Endodermal cell (in vitro differentiated cells): ENCODE results near the gene CCP110. TPM values are rescaled to one million over a fixed set of nuclear protein-coding genes. Genes with fewer than 3 reads are reported as not detected.

Source experiments
- DNase-seq: peaks from one replicate; pipeline ENCODE4 v3.0.0-alpha.2; 2017
- H3K27ac ChIP-seq: 2 replicates; pipeline ENCODE4 v1.5.1; 2013; ENCODE audit warnings: mild to moderate bottlenecking, low read depth, low read length, moderate library complexity
- H3K27me3 ChIP-seq: 2 replicates; pipeline ENCODE4 v1.6.1; 2013; ENCODE audit warnings: mild to moderate bottlenecking, low read length, moderate library complexity; ENCODE audit not compliant: insufficient read depth, control insufficient read depth, poor library complexity, severe bottlenecking
- H3K36me3 ChIP-seq: 2 replicates; pipeline ENCODE4 v1.7.0; 2013; ENCODE audit warnings: mild to moderate bottlenecking, low read length, moderate library complexity; ENCODE audit not compliant: control insufficient read depth, insufficient read depth
- H3K4me1 ChIP-seq: one replicate; pipeline ENCODE4 v1.7.0; 2013; ENCODE audit warnings: low read length; ENCODE audit not compliant: control insufficient read depth, insufficient read depth
- H3K4me3 ChIP-seq: 2 replicates; pipeline ENCODE4 v1.5.1; 2013; ENCODE audit warnings: mild to moderate bottlenecking, low read length, moderate library complexity
- H3K9ac ChIP-seq: 2 replicates; pipeline ENCODE4 v1.6.1; 2013; ENCODE audit warnings: mild to moderate bottlenecking, low read length, moderate library complexity; ENCODE audit not compliant: poor library complexity, severe bottlenecking; ENCODE audit errors: extremely low read depth
- H3K9me3 ChIP-seq: 2 replicates; pipeline ENCODE4 v1.6.1; 2013; ENCODE audit warnings: mild to moderate bottlenecking, low read length, moderate library complexity; ENCODE audit not compliant: control insufficient read depth
- H3K27ac Mint-ChIP-seq: 2 replicates; pipeline ENCODE4 v1.8.0; 2020; ENCODE audit warnings: mixed read lengths
- H3K27me3 Mint-ChIP-seq: 2 replicates; pipeline ENCODE4 v1.8.0; 2021; ENCODE audit warnings: mild to moderate bottlenecking, mixed read lengths; ENCODE audit not compliant: insufficient read depth
- H3K36me3 Mint-ChIP-seq: 2 replicates; pipeline ENCODE4 v1.8.0; 2020; ENCODE audit warnings: low read depth, mixed read lengths
- H3K4me1 Mint-ChIP-seq: 2 replicates; pipeline ENCODE4 v1.8.0; 2020; ENCODE audit warnings: mixed read lengths
- H3K4me3 Mint-ChIP-seq: 2 replicates; pipeline ENCODE4 v1.8.0; 2020; ENCODE audit warnings: mild to moderate bottlenecking, moderate library complexity, mixed read lengths
- H3K9me3 Mint-ChIP-seq: 2 replicates; pipeline ENCODE4 v1.8.0; 2020; ENCODE audit warnings: mild to moderate bottlenecking, mixed read lengths
- CTCF ChIP-seq: fragments of 200-600 bp; sonication (generic); conservative IDR thresholded peaks from 2 replicates; pipeline ENCODE4 v1.5.0; 2021; ENCODE audit warnings: antibody characterized with exemption, mild to moderate bottlenecking
- WGBS, 2 experiments: methylation state at CpG; one replicate each; pipeline versions ENCODE4 v1.1.5 to v1.1.7; 2013; ENCODE audit warnings: missing lambda C conversion rate in 2 of 2, mixed read lengths in 1 of 2; ENCODE audit not compliant: insufficient coverage in 1 of 2, insufficient read length in 1 of 2; 5-methylcytosine and 5-hydroxymethylcytosine counted together
- total RNA-seq, 2 donors: library from RNA; stranded (reverse); fragmentation: NEBNext Ultra II Directional in 1 of 2; extraction: Animal tissue kit (Norgen Biotek cat#: 25700) in 1 of 2; gene quantifications; 2 replicates in 1 of 2; 3 replicates in 1 of 2; pipeline ENCODE4 v1.2.1, GENCODE V29; 2021

The CCP110 gene
- total RNA-seq, 2 donors from 2014 or later, result 16.5 to 24.0 TPM

GRCh38 chr16:19599968-19600716 lies 76.4 kb downstream of the CCP110 start:
- Histone ChIP-seq H3K4me3 (no peak overlapping the region), H3K36me3 (peaks cover 42% of the 10 kb centered on the region), H3K27me3 (no peaks in the 10 kb centered on the region), H3K9me3 (no peaks in the 10 kb centered on the region), H3K4me1 (no peaks in the 10 kb centered on the region), H3K9ac (no peak overlapping the region), H3K27ac (no peak overlapping the region)
- H3K4me1 Mint-ChIP-seq, result peaks cover 6% of the 10 kb centered on the region
- peaks cover 46% of the 10 kb centered on the region for H3K36me3 Mint-ChIP-seq
- no peak for DNase-seq
- no peak overlapping the region for H3K4me3 Mint-ChIP-seq
- no peaks in the 10 kb centered on the region for H3K27me3 Mint-ChIP-seq
- TF ChIP-seq CTCF, result no peak
- no peaks in the 10 kb centered on the region for H3K9me3 Mint-ChIP-seq
- H3K27ac Mint-ChIP-seq, result peak overlapping the region; percentile 39
- 89 to 91% methylated on average over 3 to 5 of the region's 5 CpGs for WGBS, 2 experiments

- H3K27ac Mint-ChIP-seq, result peak overlapping the region; percentile 82
- H3K27me3 ChIP-seq, result no peaks in the 10 kb centered on the region
- H3K4me1 ChIP-seq, result no peaks in the 10 kb centered on the region
- H3K36me3 Mint-ChIP-seq, result peaks cover 46% of the 10 kb centered on the region
- no peaks in the 10 kb centered on the region for H3K27me3 Mint-ChIP-seq
- no peak overlapping the region for H3K4me3 Mint-ChIP-seq
- DNase-seq, result peak; percentile 78
- peaks cover 10% of the 10 kb centered on the region for H3K9me3 ChIP-seq
- H3K27ac ChIP-seq, result no peak overlapping the region
- H3K9me3 Mint-ChIP-seq, result no peaks in the 10 kb centered on the region
- peaks cover 43% of the 10 kb centered on the region for H3K36me3 ChIP-seq
- WGBS, 2 experiments, result 71 to 74% methylated on average over 8 to 13 of the region's 13 CpGs
- TF ChIP-seq CTCF, result peak; percentile 85
- H3K4me3 ChIP-seq, result no peak overlapping the region
- peaks cover 6% of the 10 kb centered on the region for H3K4me1 Mint-ChIP-seq
- no peak overlapping the region for H3K9ac ChIP-seq
Measured at GRCh38 chr16:19601083-19601976, 77.6 kb downstream of the CCP110 start.

Other genes with a start within 250 kb of the CCP110 start
- gene CLEC19A, start 238.2 kb upstream of the CCP110 start, total RNA-seq, result 1 to 10 TPM; 1.6 to 1.9 TPM
- gene TMC5, start 106.1 kb upstream of the CCP110 start, total RNA-seq, result 1 to 10 TPM; 1.3 to 2.2 TPM
- 10 to 100 TPM; 49.9 to 56.5 TPM for gene GDE1, start 1.8 kb upstream of the CCP110 start, total RNA-seq
- 10 to 100 TPM; 61.5 to 82.0 TPM for gene VPS35L, start 31.8 kb downstream of the CCP110 start, total RNA-seq
- gene KNOP1, start 194.3 kb downstream of the CCP110 start, total RNA-seq, result 10 to 100 TPM; 83.9 to 95.9 TPM
- 10 to 100 TPM; 21.1 to 30.1 TPM for gene IQCK, start 194.3 kb downstream of the CCP110 start, total RNA-seq